Fibroblast of mammary gland (primary cell): Measurements from ENCODE around the gene RETN.
A peak's percentile ranks its signal among the peaks of the same experiment; 100 is the strongest.

Source experiments
- DNase-seq: peaks from one replicate; pipeline ENCODE4 v3.0.0-alpha.2; 2010; ENCODE audit warnings: low read depth
- H3K4me3 ChIP-seq: 2 replicates; pipeline ENCODE4 v1.5.1; 2011; ENCODE audit warnings: low read depth, mild to moderate bottlenecking, low read length, moderate library complexity; ENCODE audit not compliant: control insufficient read depth
- TF ChIP-seq, protein P1 (sequence below): conservative IDR thresholded peaks from 2 replicates; pipeline ENCODE4 v1.5.1; 2011; ENCODE audit warnings: low read depth, low read length, inconsistent platforms; ENCODE audit not compliant: control insufficient read depth, insufficient read depth

Gene RETN

DNA sequence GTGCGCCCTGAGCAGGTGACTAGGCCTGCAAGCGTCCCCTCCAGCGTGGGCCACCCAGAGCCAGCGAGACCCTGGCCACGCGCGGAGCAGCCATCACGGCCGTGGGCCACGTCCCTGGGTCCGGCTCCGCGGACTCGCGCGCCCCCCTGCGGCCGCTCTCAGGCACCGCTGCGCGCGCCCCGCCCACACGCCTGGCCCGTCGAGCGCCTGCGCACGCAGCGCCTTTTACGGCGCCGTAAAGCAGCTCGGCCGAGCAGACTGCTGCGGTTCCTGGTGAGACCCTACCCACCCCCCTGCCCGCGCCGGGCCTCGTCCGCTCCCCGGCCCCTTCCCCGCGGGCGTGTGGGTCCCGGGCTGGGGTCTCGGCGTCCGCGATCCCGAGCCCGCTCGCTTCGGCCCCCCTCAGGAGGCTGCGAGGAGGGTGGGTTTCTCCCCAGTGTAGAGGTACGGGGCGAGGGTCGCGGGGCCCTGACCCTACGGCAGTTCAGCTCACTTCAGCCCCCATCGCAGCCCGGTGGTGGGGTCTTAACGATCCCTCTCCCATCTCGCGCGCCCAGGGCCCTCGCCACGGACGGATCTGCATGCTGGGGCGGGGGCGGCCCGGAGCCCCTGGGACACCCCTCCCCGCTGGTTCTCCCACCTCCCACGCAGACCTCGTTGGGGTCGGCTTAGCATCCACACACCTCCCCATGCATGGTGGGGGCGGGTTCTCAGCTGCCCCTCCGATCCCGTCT lies 11.9 kb downstream of the RETN start, which contains the start of gene TRAPPC5:
TRAPPC5 (plus strand) TSS at position 228 of the 734 bp plus-strand sequence. CDS start 1,421 bp downstream, outside the sequence.
- peak within 1 kb of the TSS; percentile 84 for H3K4me3 ChIP-seq
- peak; percentile 72 for DNase-seq
- TF ChIP-seq, protein P1, sequence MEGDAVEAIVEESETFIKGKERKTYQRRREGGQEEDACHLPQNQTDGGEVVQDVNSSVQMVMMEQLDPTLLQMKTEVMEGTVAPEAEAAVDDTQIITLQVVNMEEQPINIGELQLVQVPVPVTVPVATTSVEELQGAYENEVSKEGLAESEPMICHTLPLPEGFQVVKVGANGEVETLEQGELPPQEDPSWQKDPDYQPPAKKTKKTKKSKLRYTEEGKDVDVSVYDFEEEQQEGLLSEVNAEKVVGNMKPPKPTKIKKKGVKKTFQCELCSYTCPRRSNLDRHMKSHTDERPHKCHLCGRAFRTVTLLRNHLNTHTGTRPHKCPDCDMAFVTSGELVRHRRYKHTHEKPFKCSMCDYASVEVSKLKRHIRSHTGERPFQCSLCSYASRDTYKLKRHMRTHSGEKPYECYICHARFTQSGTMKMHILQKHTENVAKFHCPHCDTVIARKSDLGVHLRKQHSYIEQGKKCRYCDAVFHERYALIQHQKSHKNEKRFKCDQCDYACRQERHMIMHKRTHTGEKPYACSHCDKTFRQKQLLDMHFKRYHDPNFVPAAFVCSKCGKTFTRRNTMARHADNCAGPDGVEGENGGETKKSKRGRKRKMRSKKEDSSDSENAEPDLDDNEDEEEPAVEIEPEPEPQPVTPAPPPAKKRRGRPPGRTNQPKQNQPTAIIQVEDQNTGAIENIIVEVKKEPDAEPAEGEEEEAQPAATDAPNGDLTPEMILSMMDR = no peak

DNA sequence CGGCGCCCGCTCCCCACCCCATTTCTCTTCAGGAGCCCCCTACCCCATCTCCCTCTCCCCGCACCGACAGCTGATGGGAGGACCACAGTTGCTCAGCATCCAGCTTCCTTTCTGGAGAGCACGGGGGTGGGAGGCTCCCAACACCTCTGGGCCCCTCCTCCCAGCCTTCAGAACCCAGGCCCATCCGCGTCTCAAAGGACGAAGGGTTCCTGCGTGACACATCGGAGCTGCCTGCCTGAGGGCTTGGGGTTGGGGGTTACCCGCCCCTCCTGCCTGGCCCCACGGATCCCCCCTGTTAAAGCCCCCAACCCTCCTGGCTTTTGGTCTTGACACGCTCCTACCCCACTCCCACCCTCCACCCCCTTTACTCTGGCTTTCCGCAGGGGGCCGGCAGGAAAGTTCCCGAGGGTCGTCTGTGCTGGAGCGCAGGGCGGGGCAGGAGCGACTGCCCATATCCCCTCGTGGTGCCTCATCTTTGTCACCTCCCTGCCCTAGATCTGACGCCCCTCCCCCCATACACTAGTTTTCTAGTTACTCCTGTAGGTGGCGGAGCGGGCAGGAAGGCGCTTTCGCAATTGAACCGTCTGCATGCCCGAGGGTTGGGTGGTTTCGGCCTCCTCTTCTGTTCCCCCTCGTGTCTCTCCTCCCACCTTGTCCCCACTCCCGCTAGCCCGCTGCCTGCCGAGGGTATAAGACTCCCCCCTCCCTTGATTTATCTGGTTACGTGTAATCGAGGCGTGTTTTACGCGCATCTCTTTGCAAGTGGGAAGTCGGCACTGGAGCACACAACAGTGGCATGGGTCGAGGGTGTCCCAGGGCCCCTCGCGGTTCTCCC lies 12.7 kb downstream of the RETN start:
- DNase-seq = peak; percentile 76
- TF ChIP-seq, protein P1 = peak; percentile 68
- peak overlapping the region; percentile 84 for H3K4me3 ChIP-seq

DNA sequence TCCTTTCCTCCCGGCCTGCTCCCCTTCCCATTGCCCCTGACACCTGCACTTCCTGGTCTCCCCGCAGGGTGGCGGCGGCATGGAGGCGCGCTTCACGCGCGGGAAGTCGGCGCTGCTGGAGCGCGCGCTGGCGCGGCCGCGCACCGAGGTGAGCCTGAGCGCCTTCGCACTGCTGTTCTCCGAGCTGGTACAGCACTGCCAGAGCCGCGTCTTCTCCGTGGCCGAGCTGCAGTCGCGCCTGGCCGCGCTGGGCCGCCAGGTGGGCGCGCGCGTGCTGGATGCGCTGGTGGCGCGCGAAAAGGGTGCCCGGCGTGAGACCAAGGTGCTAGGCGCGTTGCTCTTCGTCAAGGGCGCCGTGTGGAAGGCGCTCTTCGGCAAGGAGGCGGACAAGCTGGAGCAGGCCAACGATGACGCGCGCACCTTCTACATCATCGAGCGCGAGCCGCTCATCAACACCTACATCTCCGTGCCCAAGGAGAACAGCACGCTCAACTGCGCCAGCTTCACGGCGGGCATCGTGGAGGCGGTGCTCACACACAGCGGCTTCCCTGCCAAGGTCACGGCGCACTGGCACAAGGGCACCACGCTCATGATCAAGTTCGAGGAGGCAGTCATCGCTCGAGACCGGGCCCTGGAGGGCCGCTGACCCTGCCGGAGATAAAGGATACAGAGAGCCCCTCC lies 13.5 kb downstream of the RETN start:
- DNase-seq = no peak
- TF ChIP-seq, protein P1 = no peak
- peak overlapping the region; percentile 84 for H3K4me3 ChIP-seq

DNA sequence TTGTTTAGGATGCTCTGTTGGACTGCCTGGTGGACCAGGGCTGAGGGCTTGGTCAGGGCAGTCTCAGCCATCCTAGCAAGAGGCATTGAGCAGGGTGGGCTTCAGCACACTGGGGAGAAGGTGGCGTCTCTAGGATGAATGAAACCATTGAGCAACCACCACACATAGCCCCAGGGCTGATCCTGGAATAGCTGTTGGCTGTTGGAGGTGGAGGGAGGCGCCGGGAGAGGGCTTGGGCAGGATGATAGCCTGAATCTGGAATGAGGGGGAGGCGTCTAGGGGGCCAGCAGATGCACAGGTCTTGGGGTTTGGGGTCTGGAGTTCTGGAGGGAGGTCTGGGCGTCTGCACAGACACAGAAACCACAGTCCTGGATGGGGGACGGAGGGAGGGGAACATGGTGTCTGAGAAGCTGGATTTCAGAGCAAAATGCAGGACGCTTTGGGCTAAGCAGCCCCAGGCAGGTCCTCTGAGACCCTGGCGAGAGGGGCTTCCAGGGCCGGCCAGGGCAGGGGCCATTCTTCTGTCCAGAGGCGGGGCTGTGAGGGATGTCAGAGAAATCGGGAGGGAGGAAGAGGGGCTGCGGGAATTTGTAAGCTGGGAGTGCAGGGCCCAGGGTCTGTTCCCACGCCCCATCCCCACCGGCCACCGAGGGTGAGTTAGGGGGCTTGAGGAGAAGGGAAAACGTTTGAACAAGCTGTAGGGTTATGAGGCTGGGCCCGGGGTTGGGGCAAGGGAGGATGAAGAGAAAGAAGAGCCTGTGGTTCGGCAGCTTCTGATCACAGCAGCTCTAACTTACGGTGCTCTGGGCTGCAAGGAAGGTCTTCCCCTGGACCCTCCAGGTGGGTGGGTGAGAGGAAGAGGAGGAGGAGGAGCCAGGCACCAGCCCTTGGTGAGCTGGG lies 16.9 kb downstream of the RETN start:
- DNase-seq = no peak
- no peak overlapping the region for H3K4me3 ChIP-seq
- TF ChIP-seq, protein P1 = no peak

DNA sequence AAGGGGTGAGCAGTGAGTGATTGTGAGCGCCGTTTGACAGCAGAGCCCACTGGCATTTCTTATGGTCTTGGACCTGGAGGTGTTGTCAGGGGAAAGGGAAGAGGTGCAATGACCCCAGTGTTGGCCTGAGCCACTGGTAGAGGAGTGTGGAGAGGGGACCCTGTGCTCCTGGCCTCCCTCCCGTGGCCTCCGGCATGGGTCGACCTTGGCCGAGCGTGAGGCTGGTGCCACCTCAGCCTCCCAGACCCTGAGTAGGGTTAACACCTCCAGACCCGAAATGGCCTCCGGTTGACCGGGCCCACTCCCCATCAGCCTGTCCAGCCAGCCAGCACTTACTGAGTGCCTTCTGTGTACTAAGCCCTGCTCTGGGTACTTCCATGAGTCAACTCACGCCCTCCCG lies 18.3 kb downstream of the RETN start:
- DNase-seq = no peak
- TF ChIP-seq, protein P1 = no peak
- H3K4me3 ChIP-seq = no peak overlapping the region

DNA sequence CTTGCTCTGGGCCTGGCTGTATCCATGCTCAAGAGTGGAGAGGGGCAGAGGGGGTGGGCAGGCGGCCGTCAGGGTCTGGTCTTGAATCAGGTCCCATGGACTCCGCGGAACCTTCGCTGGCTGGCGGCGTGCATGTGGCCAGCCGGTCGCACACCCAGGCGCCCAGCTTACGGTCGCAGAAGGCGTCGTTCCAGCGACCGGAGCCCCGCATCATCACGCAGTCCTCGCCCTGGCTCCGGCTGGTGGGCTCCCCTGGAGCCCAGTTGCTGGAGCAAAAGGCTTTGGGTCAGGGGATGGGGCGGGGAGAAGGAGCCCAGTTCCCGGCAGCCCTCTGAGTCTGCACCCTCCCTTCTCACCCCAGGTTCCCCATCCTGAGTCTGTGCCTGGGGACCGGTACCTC lies 20.3 kb downstream of the RETN start:
- H3K4me3 ChIP-seq = no peak overlapping the region
- no peak for DNase-seq
- TF ChIP-seq, protein P1 = no peak
